K562 (cell line): ENCODE data around the gene FGGY. TPM values are rescaled to one million over a fixed set of nuclear protein-coding genes. Genes with fewer than 3 reads are reported as not detected.
A peak's percentile ranks its signal among the peaks of the same experiment; 100 is the strongest.

ENCODE experiments used
- ARID1B ChIP-seq: fragments of 450-650 bp; IDR thresholded peaks from 2 replicates; pipeline ENCODE4 v1.6.1; 2016; ENCODE audit warnings: antibody characterized with exemption, mild to moderate bottlenecking, inconsistent platforms
- ATF7 ChIP-seq: fragments of 450-650 bp; IDR thresholded peaks from 2 replicates; pipeline ENCODE4 v1.7.1; 2014; ENCODE audit warnings: mild to moderate bottlenecking, moderate library complexity
- BCLAF1 ChIP-seq, 2 experiments: fragments of 450-650 bp in 1 of 2; IDR thresholded peaks; 2 replicates each; pipeline ENCODE4 v1.6.1; 2011 to 2017; ENCODE audit warnings: low read depth in 2 of 2, antibody characterized with exemption in 1 of 2, borderline replicate concordance in 1 of 2, low read length in 1 of 2, mild to moderate bottlenecking in 1 of 2, mixed read lengths in 1 of 2; ENCODE audit not compliant: control insufficient read depth in 1 of 2
- CREM ChIP-seq: IDR thresholded peaks from 2 replicates; pipeline ENCODE4 v1.6.1; 2014; ENCODE audit warnings: antibody characterized with exemption, low read depth
- ETV5 ChIP-seq: sonication (generic); formaldehyde crosslinking; IDR thresholded peaks from 2 replicates; pipeline ENCODE4 v1.4.0; 2020; ENCODE audit warnings: low read depth, mild to moderate bottlenecking, missing genetic modification reagents
- FOXK1 ChIP-seq: sonication (generic); formaldehyde crosslinking; IDR thresholded peaks from 2 replicates; pipeline ENCODE4 v1.8.0; 2022; ENCODE audit warnings: missing genetic modification reagents, mild to moderate bottlenecking, borderline replicate concordance
- HOXB6 ChIP-seq: fragments of 250-450 bp; sonication (Bioruptor Pico); IDR thresholded peaks from 2 replicates; pipeline ENCODE4 v1.5.1; 2022; ENCODE audit warnings: mild to moderate bottlenecking, borderline replicate concordance
- JUND ChIP-seq, 2 experiments: IDR thresholded peaks; 2 replicates in 1 of 2; 3 replicates in 1 of 2; pipeline ENCODE4 v1.6.1; 2011; ENCODE audit warnings: borderline replicate concordance in 2 of 2, low read depth in 2 of 2, low read length in 2 of 2, improper control_type of control experiment in 1 of 2, missing biosample characterization in 1 of 2, missing genetic modification characterization in 1 of 2, missing genetic modification reagents in 1 of 2
- KAT2B ChIP-seq: IDR thresholded peaks from one replicate; pipeline ENCODE4 v1.6.1; 2012; ENCODE audit warnings: low read depth, mild to moderate bottlenecking, control low read depth, inconsistent platforms, low read length, moderate library complexity
- KAT8 ChIP-seq: fragments of 450-650 bp; IDR thresholded peaks from 2 replicates; pipeline ENCODE4 v1.6.1; 2016; ENCODE audit warnings: low read depth, mild to moderate bottlenecking
- MAZ ChIP-seq, 2 experiments: fragments of 450-650 bp in 1 of 2; sonication (generic) in 1 of 2; formaldehyde crosslinking; IDR thresholded peaks in 1 of 2; conservative IDR thresholded peaks in 1 of 2; 2 replicates each; pipeline versions ENCODE4 v1.4.0 to v1.5.0; 2020; ENCODE audit warnings: mild to moderate bottlenecking in 1 of 2, missing genetic modification reagents in 1 of 2
- PML ChIP-seq: IDR thresholded peaks from 2 replicates; pipeline ENCODE4 v1.6.1; 2012; ENCODE audit warnings: low read length, inconsistent platforms
- PRMT5 ChIP-seq: sonication (generic); formaldehyde crosslinking; IDR thresholded peaks from 2 replicates; pipeline ENCODE4 v1.5.0; 2020; ENCODE audit warnings: missing genetic modification reagents
- RBFOX2 ChIP-seq: fragments of 200-400 bp; formaldehyde crosslinking; IDR thresholded peaks from 2 replicates; pipeline ENCODE4 v1.6.1; 2017; ENCODE audit warnings: low read depth, mild to moderate bottlenecking, low read length, moderate library complexity
- SAFB2 ChIP-seq: fragments of 200-400 bp; formaldehyde crosslinking; IDR thresholded peaks from 2 replicates; pipeline ENCODE4 v1.6.1; 2018; ENCODE audit warnings: borderline replicate concordance, low read length, low read depth, moderate library complexity; ENCODE audit not compliant: severe bottlenecking
- SMAD3 ChIP-seq: fragments of 450-650 bp; formaldehyde crosslinking; conservative IDR thresholded peaks from 2 replicates; pipeline ENCODE4 v1.4.0; 2020; ENCODE audit warnings: mild to moderate bottlenecking
- SP1 ChIP-seq: sonication (generic); formaldehyde crosslinking; IDR thresholded peaks from 2 replicates; pipeline ENCODE4 v1.8.1; 2022; ENCODE audit warnings: mild to moderate bottlenecking, missing genetic modification reagents
- TAL1 ChIP-seq: fragments of 450-650 bp; IDR thresholded peaks from 2 replicates; pipeline ENCODE4 v1.6.1; 2016; ENCODE audit warnings: mild to moderate bottlenecking
- ZMIZ1 ChIP-seq, 2 experiments: fragments of 150-350 bp in 1 of 2; IDR thresholded peaks; 2 replicates each; pipeline ENCODE4 v1.6.1; 2012 to 2016; ENCODE audit warnings: low read depth in 2 of 2, low read length in 2 of 2, mild to moderate bottlenecking in 1 of 2, moderate library complexity in 1 of 2
- ZNF12 ChIP-seq: sonication (generic); formaldehyde crosslinking; IDR thresholded peaks from 2 replicates; pipeline ENCODE4 v1.4.0; 2020; ENCODE audit warnings: mild to moderate bottlenecking, missing genetic modification reagents
- ZNF655 ChIP-seq: fragments of 250-450 bp; sonication (Bioruptor Pico); IDR thresholded peaks from 2 replicates; pipeline ENCODE4 v1.5.0; 2021
- polyA plus RNA-seq, 8 experiments: library from polyadenylated mRNA; depleted of rRNA in 4 of 8; stranded (reverse) in 5 of 8; unstranded in 3 of 8; fragments of >200 nt; fragmentation: Nextera tagmentation in 2 of 8; fragmentation: Illumina TruSeq in 1 of 8; extraction: Ambion mirVana in 2 of 8; extraction: Trizol in 1 of 8; gene quantifications; 2 replicates each; pipeline versions ENCODE4 v1.2.1 to v1.2.3, GENCODE V29; 2011 to 2014; ENCODE audit warnings: inconsistent platforms in 1 of 8, missing spikeins in 1 of 8
- total RNA-seq, 7 experiments: library from RNA; depleted of rRNA in 6 of 7; stranded (reverse); fragments of >200 nt in 6 of 7; fragmentation: Illumina TruSeq in 2 of 7; extraction: Trizol in 2 of 7; gene quantifications; 2 replicates each; pipeline versions ENCODE4 v1.2.1 to v1.2.3, GENCODE V29; 2011 to 2021; ENCODE audit warnings: low replicate concordance in 1 of 7

Gene FGGY
- total and polyA plus RNA-seq, 9 of the 15 experiments (the other 6 are each of a cell fraction or from before 2014, with no cell fraction given), result 9.7 to 19.2 (median 12.6) TPM

- TF ChIP-seq PML (peak; percentile 64; the same call in 1 of the 2 replicates), KAT8 (no peak), HOXB6 (CRISPR knock-in tag) (no peak), BCLAF1 (IDR thresholded peaks at IDR 0.05; ENCODE audit: borderline replicate concordance in 1 of 2, control insufficient read depth in 1 of 2, low read depth in 2 of 2, low read length in 1 of 2) (no peak), CREM (no peak), ETV5 (CRISPR knock-in tag) (no peak), RBFOX2 (no peak), ZMIZ1 (IDR thresholded peaks at IDR 0.05; ENCODE audit: low read depth in 2 of 2, low read length in 2 of 2) (0 out of 4 replicates have a peak, but pooled peaks of 1 of the 2 experiments have one; percentile 71), SMAD3 (CRISPR knock-in tag) (no peak), ZNF655 (no peak), ATF7 (no peak), PRMT5 (CRISPR knock-in tag) (no peak), SAFB2 (no peak), MAZ (CRISPR knock-in tag; conservative IDR thresholded peaks at IDR 0.05 in 1 of 2, IDR thresholded peaks at IDR 0.05 in 1 of 2) (no peak; a peak in 2 of 4 replicates), JUND (IDR thresholded peaks at IDR 0.05; ENCODE audit: borderline replicate concordance, low read depth, low read length) (peak; percentile 65; the same call in 1 of the 2 replicates), JUND (tag; IDR thresholded peaks at IDR 0.05; ENCODE audit: borderline replicate concordance, low read depth, low read length) (peak; percentile 66; the same call in 2 of the 3 replicates), KAT2B (no peak), FOXK1 (CRISPR knock-in tag) (no peak), SP1 (CRISPR knock-in tag) (no peak), ARID1B (peak; percentile 91), ZNF12 (CRISPR knock-in tag) (no peak), TAL1 (peak; percentile 80)
Observed at GRCh38 chr1:59505596-59506028, 208.7 kb downstream of the FGGY start (continued).
